ENCODE measurements around the gene NRXN3.

Gene NRXN3

GRCh38 chr14:78440356-78440894, 270.3 kb downstream of the NRXN3 start:
- H3K4me3 ChIP-seq (replicated peaks; ENCODE audit: low read depth, low read length): no peak overlapping the region
- no peak for DNase-seq (ENCODE audit: extremely low read depth, low read depth)
- no peak for TF ChIP-seq CTCF (IDR thresholded peaks at IDR 0.05; ENCODE audit: low read depth, low read length, missing control alignments)

GRCh38 chr14:78443834-78444233, 273.7 kb downstream of the NRXN3 start:
- DNase-seq (ENCODE audit: extremely low read depth, low read depth): no peak
- no peak overlapping the region for H3K4me3 ChIP-seq (replicated peaks; ENCODE audit: low read depth, low read length)
- no peak for TF ChIP-seq CTCF (IDR thresholded peaks at IDR 0.05; ENCODE audit: low read depth, low read length, missing control alignments)

GRCh38 chr14:78445275-78445674, 275.1 kb downstream of the NRXN3 start:
- no peak for DNase-seq (ENCODE audit: extremely low read depth, low read depth)
- H3K4me3 ChIP-seq (replicated peaks; ENCODE audit: low read depth, low read length): no peak overlapping the region
- TF ChIP-seq CTCF (IDR thresholded peaks at IDR 0.05; ENCODE audit: low read depth, low read length, missing control alignments): no peak

- TF ChIP-seq CTCF (IDR thresholded peaks at IDR 0.05; ENCODE audit: low read depth, low read length, missing control alignments): no peak
- no peak overlapping the region for H3K4me3 ChIP-seq (replicated peaks; ENCODE audit: low read depth, low read length)
- DNase-seq (ENCODE audit: extremely low read depth, low read depth): no peak
These were observed 276.6 kb downstream of the NRXN3 start for GRCh38 chr14:78446807-78447206.

- no peak overlapping the region for H3K4me3 ChIP-seq (replicated peaks; ENCODE audit: low read depth, low read length)
- peak; percentile 57 for TF ChIP-seq CTCF (IDR thresholded peaks at IDR 0.05; ENCODE audit: low read depth, low read length, missing control alignments)
- DNase-seq (ENCODE audit: extremely low read depth, low read depth): peak; percentile 6
These were observed 278.3 kb downstream of the NRXN3 start for GRCh38 chr14:78448164-78449094.

GRCh38 chr14:78450669-78451318, 280.6 kb downstream of the NRXN3 start:
- no peak for TF ChIP-seq CTCF (IDR thresholded peaks at IDR 0.05; ENCODE audit: low read depth, low read length, missing control alignments)
- DNase-seq (ENCODE audit: extremely low read depth, low read depth): no peak
- H3K4me3 ChIP-seq (replicated peaks; ENCODE audit: low read depth, low read length): no peak overlapping the region

Data from HFF-Myc (cell line).